Activated T-cell treated with anti-CD3 and anti-CD28 coated beads, Interleukin-2, amount 50 U/mL, for 4 hours (primary cell): ENCODE measurements around the gene TFEB. TPM values are rescaled to one million over a fixed set of nuclear protein-coding genes. Genes with fewer than 3 reads are reported as not detected.

Experiments
- ATAC-seq, 2 donors: fragments of 200-7000 bp; cut with Tn5 transposase; one replicate each; pipeline ENCODE4 v1.10.0; 2021
- DNase-seq: peaks from one replicate; pipeline ENCODE4 v3.0.0-alpha.2; 2020
- H3K27me3 Mint-ChIP-seq: one replicate; pipeline ENCODE4 v1.8.0; 2021; ENCODE audit warnings: low read depth, mixed read lengths
- H3K36me3 Mint-ChIP-seq: one replicate; pipeline ENCODE4 v1.8.0; 2022; ENCODE audit warnings: mixed read lengths; ENCODE audit not compliant: insufficient read depth
- H3K4me1 Mint-ChIP-seq: one replicate; pipeline ENCODE4 v1.8.0; 2021; ENCODE audit warnings: low read depth, mixed read lengths
- H3K4me3 Mint-ChIP-seq: one replicate; pipeline ENCODE4 v1.8.0; 2021; ENCODE audit warnings: mild to moderate bottlenecking, moderate library complexity, mixed read lengths
- H3K9me3 Mint-ChIP-seq: one replicate; pipeline ENCODE4 v1.8.0; 2021; ENCODE audit warnings: mixed read lengths
- total RNA-seq, 3 donors: library from RNA; stranded (reverse); gene quantifications; one replicate each; pipeline ENCODE4 v1.2.1, GENCODE V29; 2021

The TFEB gene
- total RNA-seq, 3 donors from 2014 or later: 7.6 to 15.4 (median 10.8) TPM

GRCh38 chr6:41691426-41692079 lies 43.9 kb downstream of the TFEB start:
- H3K36me3 Mint-ChIP-seq: peaks cover 3% of the 10 kb centered on the region
- H3K4me1 Mint-ChIP-seq: no peaks in the 10 kb centered on the region
- no peak for ATAC-seq

GRCh38 chr6:41690541-41691330 lies 44.7 kb downstream of the TFEB start:
- DNase-seq: no peak
- no peak for ATAC-seq
- Mint-ChIP-seq H3K9me3 (no peaks in the 10 kb centered on the region), H3K27me3 (no peaks in the 10 kb centered on the region), H3K36me3 (peaks cover 3% of the 10 kb centered on the region), H3K4me3 (no peak overlapping the region), H3K4me1 (no peaks in the 10 kb centered on the region)

More at GRCh38 chr6:41691426-41692079, 43.9 kb downstream of the TFEB start:
- no peak overlapping the region for H3K4me3 Mint-ChIP-seq
- DNase-seq: no peak
- H3K9me3 Mint-ChIP-seq: no peaks in the 10 kb centered on the region
- H3K27me3 Mint-ChIP-seq: no peaks in the 10 kb centered on the region

GRCh38 chr6:41689171-41690008 lies 46.0 kb downstream of the TFEB start:
- Mint-ChIP-seq H3K27me3 (no peaks in the 10 kb centered on the region), H3K4me3 (no peak overlapping the region), H3K36me3 (peaks cover 3% of the 10 kb centered on the region), H3K4me1 (no peaks in the 10 kb centered on the region), H3K9me3 (no peaks in the 10 kb centered on the region)
- ATAC-seq: no peak
- DNase-seq: no peak

GRCh38 chr6:41688256-41688965 lies 47.0 kb downstream of the TFEB start:
- H3K36me3 Mint-ChIP-seq: peaks cover 5% of the 10 kb centered on the region
- no peaks in the 10 kb centered on the region for H3K9me3 Mint-ChIP-seq
- H3K4me1 Mint-ChIP-seq: peaks cover 4% of the 10 kb centered on the region
- no peak for ATAC-seq
- no peaks in the 10 kb centered on the region for H3K27me3 Mint-ChIP-seq
- DNase-seq: no peak
- no peak overlapping the region for H3K4me3 Mint-ChIP-seq

GRCh38 chr6:41687501-41688175 lies 47.8 kb downstream of the TFEB start:
- no peak for ATAC-seq
- no peak for DNase-seq
- Mint-ChIP-seq H3K9me3 (no peaks in the 10 kb centered on the region), H3K36me3 (peaks cover 5% of the 10 kb centered on the region), H3K27me3 (no peaks in the 10 kb centered on the region), H3K4me3 (no peak overlapping the region), H3K4me1 (peaks cover 7% of the 10 kb centered on the region)

- H3K9me3 Mint-ChIP-seq: no peaks in the 10 kb centered on the region
- H3K27me3 Mint-ChIP-seq: no peaks in the 10 kb centered on the region
- ATAC-seq (no peak), DNase-seq (no peak)
- H3K4me1 Mint-ChIP-seq: peaks cover 9% of the 10 kb centered on the region
- peaks cover 5% of the 10 kb centered on the region for H3K36me3 Mint-ChIP-seq
- no peak overlapping the region for H3K4me3 Mint-ChIP-seq
Observed at GRCh38 chr6:41685641-41686380, 49.6 kb downstream of the TFEB start.

- Mint-ChIP-seq H3K27me3 (no peaks in the 10 kb centered on the region), H3K4me1 (peaks cover 9% of the 10 kb centered on the region), H3K9me3 (no peaks in the 10 kb centered on the region), H3K4me3 (no peak overlapping the region), H3K36me3 (peaks cover 5% of the 10 kb centered on the region)
- ATAC-seq (no peak), DNase-seq (no peak)
Observed at GRCh38 chr6:41684311-41685180, 50.9 kb downstream of the TFEB start.

GRCh38 chr6:41683523-41684310 lies 51.7 kb downstream of the TFEB start:
- H3K4me1 Mint-ChIP-seq: peaks cover 9% of the 10 kb centered on the region
- no peaks in the 10 kb centered on the region for H3K27me3 Mint-ChIP-seq
- no peaks in the 10 kb centered on the region for H3K9me3 Mint-ChIP-seq
- H3K4me3 Mint-ChIP-seq: peak overlapping the region; percentile 77
- DNase-seq (peak; percentile 76), ATAC-seq (peak; percentile 96)
- peaks cover 5% of the 10 kb centered on the region for H3K36me3 Mint-ChIP-seq

GRCh38 chr6:41683273-41683522 lies 52.2 kb downstream of the TFEB start:
- Mint-ChIP-seq H3K27me3 (peaks cover under 1% of the 10 kb centered on the region), H3K4me3 (peak overlapping the region; percentile 77), H3K36me3 (peaks cover 4% of the 10 kb centered on the region), H3K4me1 (peaks cover 9% of the 10 kb centered on the region), H3K9me3 (no peaks in the 10 kb centered on the region)
- ATAC-seq (peak; percentile 20 to 23), DNase-seq (no peak)

- H3K4me1 Mint-ChIP-seq: peaks cover 9% of the 10 kb centered on the region
- peak; percentile 8 to 9 for ATAC-seq
Observed at GRCh38 chr6:41682497-41683272, 52.7 kb downstream of the TFEB start.

GRCh38 chr6:41682056-41682477 lies 53.3 kb downstream of the TFEB start:
- H3K4me3 Mint-ChIP-seq: peak overlapping the region; percentile 77
- H3K9me3 Mint-ChIP-seq: no peaks in the 10 kb centered on the region
- peaks cover 9% of the 10 kb centered on the region for H3K4me1 Mint-ChIP-seq
- DNase-seq (peak; percentile 58), ATAC-seq (peak; percentile 54 to 61)
- peaks cover 4% of the 10 kb centered on the region for H3K27me3 Mint-ChIP-seq
- peaks cover 2% of the 10 kb centered on the region for H3K36me3 Mint-ChIP-seq

More at GRCh38 chr6:41682497-41683272, 52.7 kb downstream of the TFEB start:
- Mint-ChIP-seq H3K27me3 (peaks cover 2% of the 10 kb centered on the region), H3K4me3 (peak overlapping the region; percentile 77), H3K36me3 (peaks cover 2% of the 10 kb centered on the region), H3K9me3 (no peaks in the 10 kb centered on the region)
- no peak for DNase-seq
